ENCODE measurements around the gene STARD9. TPM values are rescaled to one million over a fixed set of nuclear protein-coding genes. Genes with fewer than 3 reads are reported as not detected.

STARD9 gene
- total RNA-seq, 1 donor from 2014 or later: 7.1 TPM

- peaks cover 29% of the 10 kb centered on the region for H3K36me3 ChIP-seq (ENCODE audit: insufficient read depth, low read length)
- H3K79me2 ChIP-seq (ENCODE audit: insufficient read depth, low read length): peaks cover 14% of the 10 kb centered on the region
- DNase-seq (ENCODE audit: low read depth) (no peak), FAIRE-seq (no peak)
- H3K36me3 Mint-ChIP-seq (ENCODE audit: low read depth, unreplicated experiment): peaks cover 17% of the 10 kb centered on the region
- no peaks in the 10 kb centered on the region for H3K27me3 ChIP-seq (ENCODE audit: insufficient read depth, low read length)
- no peak overlapping the region for H2AFZ ChIP-seq (ENCODE audit: low read depth, low read length)
- H3K27ac Mint-ChIP-seq (ENCODE audit: unreplicated experiment): no peak overlapping the region
- no peak overlapping the region for H3K4me2 ChIP-seq (ENCODE audit: low read length)
- TF ChIP-seq CTCF (IDR thresholded peaks at IDR 0.05; ENCODE audit: insufficient read depth, low read depth, low read length): no peak
- no peak for TF ChIP-seq EZH2 (IDR thresholded peaks at IDR 0.05; ENCODE audit: insufficient read depth, low read length)
- H3K27ac ChIP-seq (ENCODE audit: low read depth, low read length): no peak overlapping the region
- no peak overlapping the region for H3K4me3 Mint-ChIP-seq (ENCODE audit: unreplicated experiment)
- peaks cover 32% of the 10 kb centered on the region for H4K20me1 ChIP-seq (ENCODE audit: insufficient read depth, low read length)
- H3K9me3 ChIP-seq (ENCODE audit: insufficient read depth, low read depth, low read length): no peaks in the 10 kb centered on the region
- H3K27me3 Mint-ChIP-seq (ENCODE audit: low read depth, unreplicated experiment): no peaks in the 10 kb centered on the region
- H3K9me3 Mint-ChIP-seq (ENCODE audit: unreplicated experiment): peaks cover 1% of the 10 kb centered on the region
- peaks cover 5% of the 10 kb centered on the region for H3K4me1 ChIP-seq (ENCODE audit: insufficient read depth, low read length)
- no peaks in the 10 kb centered on the region for H3K4me1 Mint-ChIP-seq (ENCODE audit: low read depth, unreplicated experiment)
- H3K9ac ChIP-seq (ENCODE audit: low read length): no peak overlapping the region
- H3K4me3 ChIP-seq (ENCODE audit: insufficient read depth, low read depth, low read length): no peak overlapping the region
Measured at GRCh38 chr15:42731461-42731860, 156.1 kb downstream of the STARD9 start.

GRCh38 chr15:42732095-42732827 is 156.9 kb downstream of the STARD9 start:
- no peak overlapping the region for H3K27ac ChIP-seq (ENCODE audit: low read depth, low read length)
- Mint-ChIP-seq H3K27ac (ENCODE audit: unreplicated experiment) (no peak overlapping the region), H3K4me1 (ENCODE audit: low read depth, unreplicated experiment) (no peaks in the 10 kb centered on the region), H3K36me3 (ENCODE audit: low read depth, unreplicated experiment) (peaks cover 14% of the 10 kb centered on the region), H3K9me3 (ENCODE audit: unreplicated experiment) (peaks cover 1% of the 10 kb centered on the region), H3K27me3 (ENCODE audit: low read depth, unreplicated experiment) (no peaks in the 10 kb centered on the region), H3K4me3 (ENCODE audit: unreplicated experiment) (no peak overlapping the region)
- H3K4me3 ChIP-seq (ENCODE audit: insufficient read depth, low read depth, low read length): no peak overlapping the region
- TF ChIP-seq EZH2 (IDR thresholded peaks at IDR 0.05; ENCODE audit: insufficient read depth, low read length): no peak
- TF ChIP-seq CTCF (IDR thresholded peaks at IDR 0.05; ENCODE audit: insufficient read depth, low read depth, low read length): no peak
- no peaks in the 10 kb centered on the region for H3K9me3 ChIP-seq (ENCODE audit: insufficient read depth, low read depth, low read length)
- peaks cover 7% of the 10 kb centered on the region for H3K4me1 ChIP-seq (ENCODE audit: insufficient read depth, low read length)
- no peaks in the 10 kb centered on the region for H3K27me3 ChIP-seq (ENCODE audit: insufficient read depth, low read length)
- FAIRE-seq: no peak
- no peak for DNase-seq (ENCODE audit: low read depth)
- H3K36me3 ChIP-seq (ENCODE audit: insufficient read depth, low read length): peaks cover 29% of the 10 kb centered on the region
- H3K79me2 ChIP-seq (ENCODE audit: insufficient read depth, low read length): peaks cover 15% of the 10 kb centered on the region
- H3K9ac ChIP-seq (ENCODE audit: low read length): no peak overlapping the region
- H4K20me1 ChIP-seq (ENCODE audit: insufficient read depth, low read length): peaks cover 32% of the 10 kb centered on the region
- H2AFZ ChIP-seq (ENCODE audit: low read depth, low read length): no peak overlapping the region
- no peak overlapping the region for H3K4me2 ChIP-seq (ENCODE audit: low read length)

- Mint-ChIP-seq H3K9me3 (ENCODE audit: unreplicated experiment) (peaks cover 1% of the 10 kb centered on the region), H3K4me1 (ENCODE audit: low read depth, unreplicated experiment) (no peaks in the 10 kb centered on the region), H3K4me3 (ENCODE audit: unreplicated experiment) (no peak overlapping the region), H3K27me3 (ENCODE audit: low read depth, unreplicated experiment) (no peaks in the 10 kb centered on the region), H3K36me3 (ENCODE audit: low read depth, unreplicated experiment) (peaks cover 14% of the 10 kb centered on the region), H3K27ac (ENCODE audit: unreplicated experiment) (no peak overlapping the region)
- Histone ChIP-seq H4K20me1 (ENCODE audit: insufficient read depth, low read length) (peaks cover 32% of the 10 kb centered on the region), H3K4me2 (ENCODE audit: low read length) (no peak overlapping the region), H3K4me3 (ENCODE audit: insufficient read depth, low read depth, low read length) (no peak overlapping the region), H2AFZ (ENCODE audit: low read depth, low read length) (no peak overlapping the region), H3K9me3 (ENCODE audit: insufficient read depth, low read depth, low read length) (no peaks in the 10 kb centered on the region), H3K36me3 (ENCODE audit: insufficient read depth, low read length) (peaks cover 23% of the 10 kb centered on the region), H3K27me3 (ENCODE audit: insufficient read depth, low read length) (no peaks in the 10 kb centered on the region), H3K4me1 (ENCODE audit: insufficient read depth, low read length) (peaks cover 10% of the 10 kb centered on the region), H3K9ac (ENCODE audit: low read length) (no peak overlapping the region), H3K27ac (ENCODE audit: low read depth, low read length) (no peak overlapping the region), H3K79me2 (ENCODE audit: insufficient read depth, low read length) (peaks cover 15% of the 10 kb centered on the region)
- TF ChIP-seq CTCF (IDR thresholded peaks at IDR 0.05; ENCODE audit: insufficient read depth, low read depth, low read length): no peak
- no peak for TF ChIP-seq EZH2 (IDR thresholded peaks at IDR 0.05; ENCODE audit: insufficient read depth, low read length)
- FAIRE-seq: no peak
- DNase-seq (ENCODE audit: low read depth): no peak
Measured at GRCh38 chr15:42733027-42733426, 157.6 kb downstream of the STARD9 start.
